Kidney (tissue), 14 donors: ENCODE measurements around the gene C1orf232. TPM values are rescaled to one million over a fixed set of nuclear protein-coding genes. Genes with fewer than 3 reads are reported as not detected.

Experiments
- DNase-seq, 5 donors: peaks; one replicate each; pipeline ENCODE4 v3.0.0-alpha.2; 2013 to 2020
- FAIRE-seq: peaks from 2 replicates; lab custom pipeline; 2012; peaks lifted over from hg19 to GRCh38; lab: Jason Lieb, UNC
- H3K27ac ChIP-seq, 2 donors: one replicate each; pipeline ENCODE4 v1.7.0; 2013; ENCODE audit warnings: low read depth in 2 of 2, low read length in 2 of 2, inconsistent platforms in 1 of 2
- H3K27me3 ChIP-seq: one replicate; pipeline ENCODE4 v1.7.1; 2013; ENCODE audit warnings: low read length, inconsistent platforms; ENCODE audit not compliant: control insufficient read depth, insufficient read depth
- H3K36me3 ChIP-seq, 3 donors: one replicate each; pipeline versions ENCODE4 v1.7.0 to v1.7.1; 2013; ENCODE audit warnings: low read length in 3 of 3, control low read depth in 1 of 3, inconsistent platforms in 1 of 3; ENCODE audit not compliant: insufficient read depth in 3 of 3, control insufficient read depth in 2 of 3
- H3K4me1 ChIP-seq, 3 donors: one replicate each; pipeline versions ENCODE4 v1.7.0 to v1.7.1; 2013; ENCODE audit warnings: low read length in 3 of 3, inconsistent platforms in 1 of 3, low read depth in 1 of 3; ENCODE audit not compliant: control insufficient read depth in 2 of 3, insufficient read depth in 2 of 3
- H3K4me3 ChIP-seq, 3 donors: one replicate each; pipeline versions ENCODE4 v1.7.0 to v1.8.1; 2013; ENCODE audit warnings: low read length in 3 of 3, control low read depth in 1 of 3, inconsistent platforms in 1 of 3
- H3K9ac ChIP-seq, 3 donors: one replicate each; pipeline versions ENCODE4 v1.7.0 to v1.7.1; 2013; ENCODE audit warnings: low read length in 3 of 3, control low read depth in 1 of 3, inconsistent platforms in 1 of 3
- H3K9me3 ChIP-seq, 3 donors: one replicate each; pipeline versions ENCODE4 v1.7.0 to v1.7.1; 2013; ENCODE audit warnings: low read length in 3 of 3, control low read depth in 1 of 3, inconsistent platforms in 1 of 3; ENCODE audit not compliant: control insufficient read depth in 2 of 3, insufficient read depth in 1 of 3
- intact Hi-C: fragments of 100-400 bp; cut with DNase I; formaldehyde crosslinking; loops from one replicate; pipeline ENCODE4 v1.11.1; 2022
- polyA plus RNA-seq: library from polyadenylated mRNA; stranded (reverse); fragments of 350-450 nt; fragmentation: Illumina TruSeq; extraction: RNeasy Lipid Tissue Mini Kit (QIAGEN cat#74804); gene quantifications from one replicate; pipeline ENCODE4 v1.2.3, GENCODE V29; 2014; ENCODE audit warnings: low read depth, low replicate concordance; ENCODE audit not compliant: insufficient read depth
- total RNA-seq: library from RNA; stranded (reverse); fragmentation: NEBNext Ultra II Directional; extraction: Animal tissue kit (Norgen Biotek cat#: 25700); gene quantifications from one replicate; pipeline ENCODE4 v1.2.1, GENCODE V29; 2021
- TF ChIP-seq, protein P1 (sequence below): IDR thresholded peaks from 3 replicates; pipeline ENCODE4 v1.5.1; 2012; ENCODE audit warnings: mild to moderate bottlenecking, moderate library complexity, borderline replicate concordance; ENCODE audit not compliant: insufficient read depth; ENCODE audit errors: extremely low read depth
- donor health status: control.
- donor health status: control.
- donor health status: control.
- donor health status: control.
- donor health status: control.
- donor health status: DM: yes; HTN: yes; CAD: no.
- donor health status: Normal renal cell carcinoma (clear cell type).

Gene C1orf232
- total and polyA plus RNA-seq, 2 donors from 2014 or later = not detected

DNA sequence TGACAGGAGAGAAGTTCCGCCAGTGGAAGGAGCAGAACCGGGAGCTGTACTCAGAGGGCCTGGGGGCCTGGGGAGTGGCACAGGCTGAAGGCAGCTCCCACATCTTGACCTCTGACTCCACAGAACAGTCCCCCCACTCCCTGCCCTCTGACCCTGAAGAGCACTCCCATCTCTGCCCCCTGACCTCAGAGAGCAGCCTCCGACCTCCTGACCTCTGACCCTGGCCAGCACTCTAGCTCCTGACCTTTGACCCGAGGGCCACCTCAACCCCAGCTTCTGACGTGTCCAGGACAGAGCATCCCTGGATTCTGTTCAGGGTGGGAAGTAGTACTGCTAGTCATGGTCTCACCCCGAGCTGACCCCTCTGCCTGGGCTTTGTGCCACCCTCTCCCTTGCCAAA is 20.6 kb upstream of the C1orf232 start:
- FAIRE-seq (no peak), DNase-seq (no peak)
- Histone ChIP-seq H3K4me3 (no peak overlapping the region), H3K27ac (no peak overlapping the region), H3K9ac (no peak overlapping the region), H3K27me3 (no peaks in the 10 kb centered on the region), H3K9me3 (no peaks in the 10 kb centered on the region), H3K36me3 (no peaks in the 10 kb centered on the region), H3K4me1 (no peaks in the 10 kb centered on the region)
- intact Hi-C loops = no loop called here
- TF ChIP-seq, protein P1, sequence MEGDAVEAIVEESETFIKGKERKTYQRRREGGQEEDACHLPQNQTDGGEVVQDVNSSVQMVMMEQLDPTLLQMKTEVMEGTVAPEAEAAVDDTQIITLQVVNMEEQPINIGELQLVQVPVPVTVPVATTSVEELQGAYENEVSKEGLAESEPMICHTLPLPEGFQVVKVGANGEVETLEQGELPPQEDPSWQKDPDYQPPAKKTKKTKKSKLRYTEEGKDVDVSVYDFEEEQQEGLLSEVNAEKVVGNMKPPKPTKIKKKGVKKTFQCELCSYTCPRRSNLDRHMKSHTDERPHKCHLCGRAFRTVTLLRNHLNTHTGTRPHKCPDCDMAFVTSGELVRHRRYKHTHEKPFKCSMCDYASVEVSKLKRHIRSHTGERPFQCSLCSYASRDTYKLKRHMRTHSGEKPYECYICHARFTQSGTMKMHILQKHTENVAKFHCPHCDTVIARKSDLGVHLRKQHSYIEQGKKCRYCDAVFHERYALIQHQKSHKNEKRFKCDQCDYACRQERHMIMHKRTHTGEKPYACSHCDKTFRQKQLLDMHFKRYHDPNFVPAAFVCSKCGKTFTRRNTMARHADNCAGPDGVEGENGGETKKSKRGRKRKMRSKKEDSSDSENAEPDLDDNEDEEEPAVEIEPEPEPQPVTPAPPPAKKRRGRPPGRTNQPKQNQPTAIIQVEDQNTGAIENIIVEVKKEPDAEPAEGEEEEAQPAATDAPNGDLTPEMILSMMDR = no peak

DNA sequence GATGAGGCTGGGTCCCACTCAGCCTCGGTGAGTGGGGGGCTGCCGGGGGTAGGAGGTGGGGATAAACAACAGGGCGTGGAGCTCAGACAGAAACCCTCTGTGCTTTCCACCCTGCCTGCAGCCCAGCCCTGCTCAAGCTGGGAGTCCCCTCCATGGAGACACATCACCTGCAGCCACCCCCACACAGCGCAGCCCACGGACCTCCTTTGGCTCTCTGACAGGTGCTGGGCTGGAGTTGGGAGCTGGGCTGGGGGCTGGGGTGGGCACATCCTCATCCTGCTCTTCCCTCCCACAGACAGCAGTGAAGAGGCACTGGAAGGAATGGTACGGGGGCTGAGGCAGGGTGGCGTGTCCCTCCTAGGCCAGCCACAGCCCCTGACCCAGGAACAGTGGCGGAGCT is 19.7 kb upstream of the C1orf232 start:
- TF ChIP-seq, protein P1 = no peak
- no peaks in the 10 kb centered on the region for H3K27me3 ChIP-seq
- intact Hi-C loops = no loop called here
- DNase-seq (no peak), FAIRE-seq (no peak)
- H3K36me3 ChIP-seq = no peaks in the 10 kb centered on the region
- H3K27ac ChIP-seq = no peak overlapping the region
- H3K4me3 ChIP-seq = no peak overlapping the region
- no peak overlapping the region for H3K9ac ChIP-seq
- no peaks in the 10 kb centered on the region for H3K4me1 ChIP-seq
- H3K9me3 ChIP-seq = no peaks in the 10 kb centered on the region

DNA sequence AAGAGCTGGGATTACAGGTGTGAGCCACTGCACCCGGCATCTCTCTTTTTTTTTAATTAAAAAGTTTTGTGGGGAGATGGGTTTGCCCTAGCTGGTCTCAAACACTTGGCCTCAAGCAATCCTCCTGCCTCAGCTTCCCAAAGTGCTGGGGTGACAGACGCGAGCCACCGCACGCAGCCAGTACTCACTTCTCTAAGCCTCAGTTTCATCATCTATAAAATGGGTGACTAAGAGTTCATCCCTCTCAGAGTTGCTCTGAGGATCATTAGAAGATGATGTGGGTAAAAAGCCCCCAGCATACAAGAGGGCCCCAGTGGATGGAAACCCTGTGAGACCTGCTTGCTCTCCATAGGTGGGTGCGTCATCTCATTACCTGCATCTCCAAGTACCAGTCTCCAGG is 19.1 kb upstream of the C1orf232 start:
- FAIRE-seq = no peak

DNA sequence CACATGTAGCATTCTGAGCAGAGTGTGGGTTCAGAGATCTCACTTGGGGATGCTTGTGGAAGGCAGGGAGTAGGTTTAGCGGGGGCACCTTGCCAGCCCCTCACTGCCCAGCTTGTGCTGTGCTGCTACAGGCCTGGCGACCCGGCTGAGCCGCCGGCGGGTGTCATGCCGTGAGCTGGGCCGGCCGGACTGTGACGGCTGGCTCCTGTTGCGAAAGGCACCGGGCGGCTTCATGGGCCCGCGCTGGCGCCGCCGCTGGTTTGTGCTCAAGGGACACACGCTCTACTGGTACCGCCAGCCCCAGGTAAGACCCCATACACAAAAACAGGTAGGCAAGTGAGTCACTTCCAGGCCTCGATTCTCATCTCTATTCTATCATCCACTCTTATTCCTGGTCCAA is 16.1 kb upstream of the C1orf232 start:
- H3K9ac ChIP-seq = no peak overlapping the region
- no peak for FAIRE-seq
- no peaks in the 10 kb centered on the region for H3K36me3 ChIP-seq
- H3K27ac ChIP-seq = no peak overlapping the region
- H3K9me3 ChIP-seq = no peaks in the 10 kb centered on the region
- H3K27me3 ChIP-seq = no peaks in the 10 kb centered on the region
- no peak for DNase-seq
- no peak overlapping the region for H3K4me3 ChIP-seq
- TF ChIP-seq, protein P1 = no peak
- intact Hi-C loops = no loop called here
- H3K4me1 ChIP-seq = no peaks in the 10 kb centered on the region

More for the DNA sequence above, 19.1 kb upstream of the C1orf232 start:
- Histone ChIP-seq H3K9ac (no peak overlapping the region), H3K36me3 (no peaks in the 10 kb centered on the region), H3K4me1 (no peaks in the 10 kb centered on the region), H3K9me3 (no peaks in the 10 kb centered on the region), H3K27me3 (no peaks in the 10 kb centered on the region), H3K27ac (no peak overlapping the region), H3K4me3 (no peak overlapping the region)
- TF ChIP-seq, protein P1 = no peak
- DNase-seq = no peak
- intact Hi-C loops = no loop called here
